Heart right ventricle (tissue), 16 donors: ENCODE results near the gene CSTPP1. TPM values are rescaled to one million over a fixed set of nuclear protein-coding genes. Genes with fewer than 3 reads are reported as not detected.

Source experiments
- ATAC-seq, 8 donors: fragments of 200-7000 bp; cut with Tn5 transposase; one replicate each; pipeline ENCODE4 v1.9.1; 2020; ENCODE audit warnings: mild to moderate bottlenecking in 8 of 8, moderate library complexity in 8 of 8, moderate number of reproducible peaks in 1 of 8
- DNase-seq, 2 donors: peaks; one replicate each; pipeline ENCODE4 v3.0.0-alpha.2; 2020
- H3K27ac ChIP-seq, 10 donors: fragments of 200-600 bp; sonication (generic) in 2 of 10; one replicate each; pipeline versions ENCODE4 v1.5.0 to v1.8.0; 2020 to 2022; ENCODE audit warnings: mild to moderate bottlenecking in 3 of 10
- H3K27me3 ChIP-seq, 7 donors: fragments of 200-600 bp; one replicate each; pipeline ENCODE4 v1.8.0; 2021 to 2022; ENCODE audit warnings: mild to moderate bottlenecking in 2 of 7
- H3K36me3 ChIP-seq, 9 donors: fragments of 200-600 bp; sonication (generic) in 1 of 9; one replicate each; pipeline versions ENCODE4 v1.5.0 to v1.8.0; 2020 to 2022; ENCODE audit warnings: mild to moderate bottlenecking in 2 of 9
- H3K4me1 ChIP-seq, 9 donors: fragments of 200-600 bp; sonication (generic) in 1 of 9; one replicate each; pipeline versions ENCODE4 v1.5.0 to v1.8.0; 2020 to 2022; ENCODE audit warnings: mild to moderate bottlenecking in 4 of 9
- H3K4me3 ChIP-seq, 10 donors: fragments of 200-600 bp; sonication (generic) in 2 of 10; one replicate each; pipeline versions ENCODE4 v1.5.0 to v1.8.0; 2020 to 2022; ENCODE audit warnings: mild to moderate bottlenecking in 7 of 10, moderate library complexity in 2 of 10
- H3K9me3 ChIP-seq, 11 donors: fragments of 200-600 bp in 10 of 11; sonication (generic) in 2 of 11; one replicate each; pipeline versions ENCODE4 v1.5.0 to v1.8.0; 2013 to 2022; ENCODE audit warnings: mild to moderate bottlenecking in 2 of 11, control low read depth in 1 of 11, moderate library complexity in 1 of 11
- WGBS, 2 donors: extraction: QIAGEN DNeasy Blood & Tissue Kit; methylation state at CpG; one replicate each; pipeline ENCODE4 v1.1.7; 2013; ENCODE audit warnings: inconsistent platforms in 1 of 2; 5-methylcytosine and 5-hydroxymethylcytosine counted together
- intact Hi-C, 10 donors: fragments of 100-400 bp; cut with DNase I; formaldehyde crosslinking; loops; one replicate each; pipeline versions ENCODE4 v1.11.1 to v1.14.2; 2022
- polyA plus RNA-seq, 2 donors: library from polyadenylated mRNA; stranded (reverse); fragments of 200-250 nt; gene quantifications; one replicate each; pipeline ENCODE4 v1.2.3, GENCODE V29; 2013
- total RNA-seq, 10 donors: library from RNA; stranded (reverse); fragmentation: NEBNext Ultra II Directional in 3 of 10; extraction: Animal tissue kit (Norgen Biotek cat#: 25700) in 3 of 10; gene quantifications; one replicate each; pipeline versions ENCODE4 v1.2.1 to v1.2.4, GENCODE V29; 2021 to 2023
- TF ChIP-seq, protein P1 (sequence below), 9 donors: fragments of 200-600 bp; sonication (generic) in 2 of 9; IDR thresholded peaks; one replicate each; pipeline versions ENCODE4 v1.5.0 to v1.8.0; 2021 to 2022; ENCODE audit warnings: antibody characterized with exemption in 9 of 9, mild to moderate bottlenecking in 5 of 9, moderate library complexity in 1 of 9
- donor health status: Arrhythmogenic right ventricular cardiomyopathy.
- donor health status: ischemic (EF 13 %, LVEDD 7.1; RV severe dilation, severe dysfunction).
- donor health status: healthy with polysubstance abuse.
- donor health status: DM: no; HTN: yes; CAD: no.
- donor health status: DM: no; HTN: no; CAD: no.
- donor health status: ischemic (EF 25% LVEDD 6.9; RV normal size, moderate dysfunction).
- donor health status: ischemic (EF 25% LVEDD 5.7; RV mildly dilated, moderate dysfunction).
- donor health status: healthy.
- donor health status: DM: yes; HTN: yes; CAD: no.
- donor health status: Ischemic cardiomyopathy.
- donor health status: ischemic (EF 35%, LVEDD 5.7; RV mildly dilated, moderate dysfunction).
- donor health status: nonischemic (EF 11% LVEDD 7.7; RV severe dilation, severe dysfunction).
- donor health status: DM: yes; HTN: yes; CAD: no.
- donor health status: PGD.
- donor health status: ischemic (EF 29% LVEDD 5.4; RV normal size, mild dysfunction).
- donor health status: nonischemic (EF 23%, LVEDD 6.1; RV moderate dilation, normal function).

The CSTPP1 gene
- total and polyA plus RNA-seq, 12 donors: 10.2 to 26.7 (median 16.7) TPM

DNA sequence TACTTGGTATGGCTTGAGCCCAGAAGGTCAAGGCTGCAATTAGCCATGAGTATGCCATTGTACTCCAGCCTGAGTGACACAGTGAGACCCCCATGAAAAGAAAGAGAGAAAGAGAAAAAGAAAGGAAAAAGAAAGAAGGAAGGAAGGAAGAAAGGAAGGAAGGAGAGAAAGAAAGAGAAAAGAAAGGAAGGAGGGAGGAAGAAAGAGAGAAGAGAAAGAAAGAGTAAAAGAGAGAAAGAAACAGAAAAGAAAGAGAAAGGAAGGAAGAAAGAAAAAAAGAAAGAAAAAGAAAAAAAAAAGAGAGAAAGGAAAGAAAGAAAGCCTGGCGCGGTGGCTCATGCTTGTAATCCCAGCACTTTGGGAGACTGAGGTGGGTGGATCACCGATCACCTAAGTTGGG, 77.5 kb downstream of the CSTPP1 start:
- no peak for ATAC-seq
- Histone ChIP-seq H3K4me3 (no peak overlapping the region), H3K9me3 (no peaks in the 10 kb centered on the region), H3K4me1 (no peaks in the 10 kb centered on the region), H3K27ac (no peak overlapping the region), H3K36me3 (no peaks in the 10 kb centered on the region), H3K27me3 (no peaks in the 10 kb centered on the region)
- 94 to 99% methylated on average over 3 of the region's 3 CpGs for WGBS, 2 donors
- intact Hi-C loops: no loop called here
- TF ChIP-seq, protein P1, sequence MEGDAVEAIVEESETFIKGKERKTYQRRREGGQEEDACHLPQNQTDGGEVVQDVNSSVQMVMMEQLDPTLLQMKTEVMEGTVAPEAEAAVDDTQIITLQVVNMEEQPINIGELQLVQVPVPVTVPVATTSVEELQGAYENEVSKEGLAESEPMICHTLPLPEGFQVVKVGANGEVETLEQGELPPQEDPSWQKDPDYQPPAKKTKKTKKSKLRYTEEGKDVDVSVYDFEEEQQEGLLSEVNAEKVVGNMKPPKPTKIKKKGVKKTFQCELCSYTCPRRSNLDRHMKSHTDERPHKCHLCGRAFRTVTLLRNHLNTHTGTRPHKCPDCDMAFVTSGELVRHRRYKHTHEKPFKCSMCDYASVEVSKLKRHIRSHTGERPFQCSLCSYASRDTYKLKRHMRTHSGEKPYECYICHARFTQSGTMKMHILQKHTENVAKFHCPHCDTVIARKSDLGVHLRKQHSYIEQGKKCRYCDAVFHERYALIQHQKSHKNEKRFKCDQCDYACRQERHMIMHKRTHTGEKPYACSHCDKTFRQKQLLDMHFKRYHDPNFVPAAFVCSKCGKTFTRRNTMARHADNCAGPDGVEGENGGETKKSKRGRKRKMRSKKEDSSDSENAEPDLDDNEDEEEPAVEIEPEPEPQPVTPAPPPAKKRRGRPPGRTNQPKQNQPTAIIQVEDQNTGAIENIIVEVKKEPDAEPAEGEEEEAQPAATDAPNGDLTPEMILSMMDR (IDR thresholded peaks at IDR 0.05): no peak
- DNase-seq: no peak

DNA sequence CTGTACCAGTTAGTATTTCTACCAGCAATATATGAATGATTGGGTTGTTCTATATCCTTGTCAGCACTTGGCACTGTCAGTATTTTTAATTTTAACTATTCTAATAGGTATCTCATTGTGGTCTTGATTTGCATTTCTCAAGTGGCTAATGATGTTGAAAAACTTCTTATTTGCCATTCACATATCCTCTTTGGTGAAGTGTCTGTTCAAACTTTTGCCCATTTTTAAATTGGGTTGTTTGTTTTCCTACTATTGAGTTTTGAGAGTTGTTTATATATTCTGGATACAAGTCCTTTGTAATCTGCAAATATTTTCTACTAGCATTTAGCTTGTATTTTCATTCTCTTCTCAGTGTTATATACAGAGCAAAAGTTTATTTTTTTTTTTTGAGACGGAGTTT, 82.1 kb downstream of the CSTPP1 start:
- DNase-seq: no peak
- 97 to 100% methylated on average over 1 of the region's 1 CpG for WGBS, 2 donors
- ATAC-seq: no peak
- no peaks in the 10 kb centered on the region for H3K27me3 ChIP-seq
- H3K36me3 ChIP-seq: no peaks in the 10 kb centered on the region
- no peaks in the 10 kb centered on the region for H3K9me3 ChIP-seq
- no peaks in the 10 kb centered on the region for H3K4me1 ChIP-seq
- no peak overlapping the region for H3K4me3 ChIP-seq
- intact Hi-C loops: no loop called here
- H3K27ac ChIP-seq: no peak overlapping the region
- TF ChIP-seq, protein P1 (IDR thresholded peaks at IDR 0.05): no peak

DNA sequence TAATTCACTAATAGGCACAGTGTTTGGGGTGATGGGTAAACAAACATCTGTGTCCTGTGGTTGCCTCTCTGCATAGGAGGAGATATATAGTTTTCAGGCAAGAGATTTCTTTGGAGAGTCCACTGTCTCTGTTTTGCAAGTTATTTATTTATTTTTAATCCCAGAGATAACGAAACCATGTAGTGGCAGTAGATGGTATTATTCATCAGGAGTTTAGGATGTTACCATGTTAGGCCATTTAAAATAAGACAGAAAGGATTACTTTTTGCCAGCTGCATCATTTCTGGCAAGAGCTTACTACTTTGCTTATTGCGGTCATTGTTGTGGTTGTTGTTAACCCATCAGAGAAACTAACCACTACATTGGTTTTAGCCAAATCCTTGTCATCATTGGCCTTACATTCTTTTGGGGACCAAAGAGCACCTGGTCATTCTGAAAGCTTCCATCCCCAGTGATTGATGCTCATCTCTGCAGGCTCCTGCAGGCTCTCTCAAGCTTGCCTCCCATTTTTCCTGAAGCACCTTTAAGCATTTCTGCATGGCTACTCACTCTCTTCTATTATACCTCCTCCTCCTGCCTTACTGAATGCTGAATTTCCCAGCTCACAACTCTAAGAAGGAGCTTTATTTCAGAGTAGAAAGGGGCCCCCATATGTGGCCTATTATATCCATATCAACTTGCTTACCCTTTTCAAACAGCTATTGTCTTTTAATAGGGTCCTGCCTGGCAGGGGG, 84.4 kb downstream of the CSTPP1 start:
- Histone ChIP-seq H3K9me3 (no peaks in the 10 kb centered on the region), H3K36me3 (no peaks in the 10 kb centered on the region), H3K4me1 (no peaks in the 10 kb centered on the region), H3K4me3 (no peak overlapping the region), H3K27me3 (no peaks in the 10 kb centered on the region), H3K27ac (no peak overlapping the region)
- TF ChIP-seq, protein P1 (IDR thresholded peaks at IDR 0.05): no peak
- DNase-seq (no peak), ATAC-seq (no peak)
- intact Hi-C loops: loop anchor here in 1 of 10 donors (10.0 kb wide), 1 partner anchor 54 kb away; no protein-coding TSS in a partner anchor
- 90 to 92% methylated on average over 2 of the region's 2 CpGs for WGBS, 2 donors

DNA sequence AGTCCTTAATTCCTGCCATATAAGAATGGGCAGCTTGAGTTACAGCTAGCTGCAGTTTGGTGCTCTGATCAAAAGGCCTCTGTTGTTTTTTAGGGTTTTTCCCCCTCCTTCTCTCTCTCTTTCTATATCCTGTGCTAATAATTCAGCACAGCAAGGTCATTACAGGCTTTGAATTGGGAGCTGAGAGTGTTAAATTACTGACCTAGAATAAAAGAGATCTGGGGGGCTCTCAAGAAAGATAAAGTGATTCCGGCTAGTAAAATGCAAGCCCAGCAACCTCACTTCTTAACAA, 84.9 kb downstream of the CSTPP1 start:
- intact Hi-C loops: loop anchor here in 1 of 10 donors (10.0 kb wide), 1 partner anchor 53 kb away; no protein-coding TSS in a partner anchor
- ATAC-seq (no peak), DNase-seq (no peak)
- TF ChIP-seq, protein P1 (IDR thresholded peaks at IDR 0.05): no peak
- no peaks in the 10 kb centered on the region for H3K4me1 ChIP-seq
- 81 to 92% methylated on average over 1 of the region's 1 CpG for WGBS, 2 donors
- H3K36me3 ChIP-seq: no peaks in the 10 kb centered on the region
- H3K4me3 ChIP-seq: no peak overlapping the region
- H3K27ac ChIP-seq: no peak overlapping the region
- H3K9me3 ChIP-seq: no peaks in the 10 kb centered on the region
- H3K27me3 ChIP-seq: no peaks in the 10 kb centered on the region
